Prostate gland (tissue), 2 donors: ENCODE results near the gene UCN.

Experiments used
- CTCF ChIP-seq, 4 experiments: fragments of 200-600 bp in 2 of 4; fragments of 450-650 bp in 2 of 4; sonication (generic) in 2 of 4; IDR thresholded peaks; 1 replicate in 3 of 4; 2 replicates in 1 of 4; pipeline ENCODE4 v1.5.1; 2016 to 2019; ENCODE audit warnings: antibody characterized with exemption in 4 of 4, mild to moderate bottlenecking in 2 of 4, moderate library complexity in 2 of 4
- POLR2A ChIP-seq: fragments of 450-650 bp; IDR thresholded peaks from one replicate; pipeline ENCODE4 v1.6.1; 2016; ENCODE audit warnings: antibody characterized with exemption, mild to moderate bottlenecking
- POLR2AphosphoS5 ChIP-seq: sonication (generic); formaldehyde crosslinking; IDR thresholded peaks from one replicate; pipeline ENCODE4 v1.6.1; 2017; ENCODE audit warnings: antibody characterized with exemption

GRCh38 chr2:27356382-27357181 is 48.3 kb upstream of the UCN start, which contains the start of gene GTF3C2:
- no peak for TF ChIP-seq CTCF (IDR thresholded peaks at IDR 0.05)
- peak; percentile 94 for TF ChIP-seq POLR2AphosphoS5
- peak; percentile 42 for TF ChIP-seq POLR2A
